Measurements from ENCODE around the gene ZDHHC21.

ZDHHC21 gene

DNA sequence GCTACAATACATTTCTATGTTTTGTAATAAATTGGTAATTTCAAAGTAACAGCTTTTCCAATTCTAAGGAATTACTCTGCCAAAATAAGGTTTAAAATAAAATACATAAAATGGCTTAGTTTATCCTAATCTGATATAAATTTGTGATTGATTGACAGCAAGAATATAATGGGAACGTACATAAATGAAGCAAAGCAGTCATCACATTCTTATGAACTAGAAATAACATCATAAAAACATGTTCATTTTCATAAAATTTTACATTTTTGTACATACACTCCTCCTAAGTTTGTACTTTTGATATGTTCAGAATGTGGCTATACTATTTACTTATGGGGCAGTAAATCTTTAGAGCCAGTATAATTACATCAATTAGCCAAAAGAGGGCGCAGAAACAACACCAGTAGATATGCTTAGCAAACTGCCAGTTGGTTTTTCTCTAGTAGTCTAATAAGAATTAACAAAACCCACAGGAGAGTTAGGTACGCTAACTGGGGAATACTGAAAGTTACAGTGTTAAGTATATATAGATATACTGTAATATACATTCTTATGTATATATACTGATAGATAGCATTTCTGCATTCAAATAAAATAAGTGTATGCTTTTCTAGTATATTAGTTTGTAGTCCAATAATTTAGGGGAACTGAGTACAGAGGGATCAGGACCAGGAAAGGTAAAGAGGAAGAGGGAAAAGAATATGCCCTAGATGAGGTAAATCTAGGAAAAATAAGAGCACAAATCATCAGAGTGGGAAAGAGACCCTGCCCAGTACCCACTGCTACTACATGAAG lies 76.8 kb downstream of the ZDHHC21 start:
- no peak for DNase-seq (ENCODE audit: low read depth in 2 of 2)

DNA sequence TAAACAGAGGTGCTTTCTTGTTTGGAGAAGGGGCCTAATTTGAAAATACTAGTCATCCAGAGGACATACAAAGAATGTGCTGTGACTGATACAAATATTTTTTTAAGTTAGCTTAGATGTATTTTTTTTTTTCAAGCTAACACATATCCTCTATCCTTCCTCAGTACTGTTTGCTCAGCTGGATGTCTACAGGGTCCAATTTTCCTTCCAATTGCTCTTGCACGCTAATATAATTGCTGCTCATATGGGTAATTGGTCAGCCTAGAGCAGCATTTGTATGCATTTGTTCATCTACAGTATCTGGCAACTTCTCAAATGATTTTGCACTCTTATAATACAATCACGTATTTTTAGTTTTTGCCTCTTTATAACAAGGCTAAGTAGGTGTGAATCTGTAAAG lies 84.7 kb downstream of the ZDHHC21 start:
- DNase-seq (ENCODE audit: low read depth in 2 of 2), result no peak

DNA sequence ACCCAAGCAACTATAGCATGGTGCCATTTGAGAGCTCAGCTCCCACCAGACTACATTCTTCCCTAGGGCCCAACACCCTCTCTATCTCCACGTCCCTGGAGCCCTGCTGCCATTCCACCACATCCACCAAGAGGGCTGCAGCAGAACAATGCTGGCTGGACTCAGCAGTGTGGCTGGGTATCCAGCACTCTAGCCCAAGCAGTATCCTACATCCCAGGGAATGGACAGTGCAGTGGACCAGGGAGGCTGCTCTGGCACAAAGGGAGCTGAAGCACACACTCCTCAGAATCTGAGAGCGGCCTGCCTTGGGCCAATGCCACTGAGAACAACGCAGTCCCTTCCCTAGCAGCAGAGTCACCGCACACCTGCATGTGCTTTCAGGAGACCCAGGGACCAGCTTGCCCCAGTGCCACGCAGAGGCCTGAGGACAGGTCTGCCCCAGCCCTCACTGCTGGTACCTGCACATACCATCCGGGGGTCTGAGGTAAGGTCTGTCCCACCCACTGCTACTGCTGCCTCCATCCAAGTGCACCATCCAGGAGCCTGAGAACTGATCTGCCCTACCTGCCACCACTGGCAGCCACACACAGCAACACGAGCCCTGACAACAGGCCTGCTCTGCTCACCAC lies 95.9 kb downstream of the ZDHHC21 start:
- DNase-seq (ENCODE audit: low read depth in 2 of 2), result no peak

DNA sequence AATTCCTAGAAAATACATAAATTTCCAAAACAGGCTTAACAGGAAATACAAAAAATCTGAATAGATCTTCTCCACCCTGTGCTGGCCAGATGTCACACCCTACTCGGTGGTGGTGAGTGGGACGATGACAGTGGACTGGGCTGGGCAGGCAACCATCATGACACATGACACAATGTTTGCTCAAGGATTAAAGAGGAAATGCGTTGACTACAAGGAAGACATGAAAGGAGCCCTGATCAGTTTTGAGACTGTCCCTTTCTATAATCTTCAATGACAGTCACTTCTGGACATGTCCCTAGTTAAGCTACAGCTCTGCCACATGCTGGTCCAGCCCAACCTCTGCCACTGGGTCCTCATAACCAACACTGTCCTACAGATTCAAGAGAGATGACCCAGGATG lies 99.8 kb downstream of the ZDHHC21 start:
- DNase-seq (ENCODE audit: low read depth in 2 of 2), result no peak

DNA sequence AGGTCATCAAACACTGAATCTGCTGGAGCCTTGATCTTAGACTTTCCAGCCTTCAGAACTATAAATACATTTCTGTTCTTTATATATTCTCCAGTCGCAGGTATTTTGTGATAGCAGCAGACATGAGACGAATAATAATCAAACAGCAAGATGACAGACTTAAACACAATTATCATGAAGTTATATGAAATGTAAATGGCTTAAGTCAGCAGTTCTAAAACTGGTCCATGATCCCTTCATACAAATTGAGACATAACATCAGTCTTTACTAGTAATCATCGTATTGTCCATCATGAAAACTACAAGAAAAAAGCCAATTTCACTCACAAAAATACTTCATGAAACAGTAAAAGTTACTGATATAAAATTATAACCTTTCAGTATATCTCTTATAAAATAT lies 101.8 kb downstream of the ZDHHC21 start:
- no peak for DNase-seq (ENCODE audit: low read depth in 2 of 2)

GRCh38 chr9:14585730-14586473 lies 107.3 kb downstream of the ZDHHC21 start:
- no peak for DNase-seq (ENCODE audit: low read depth in 2 of 2)

GRCh38 chr9:14584571-14584970 lies 108.7 kb downstream of the ZDHHC21 start:
- DNase-seq (ENCODE audit: low read depth in 2 of 2), result no peak

DNA sequence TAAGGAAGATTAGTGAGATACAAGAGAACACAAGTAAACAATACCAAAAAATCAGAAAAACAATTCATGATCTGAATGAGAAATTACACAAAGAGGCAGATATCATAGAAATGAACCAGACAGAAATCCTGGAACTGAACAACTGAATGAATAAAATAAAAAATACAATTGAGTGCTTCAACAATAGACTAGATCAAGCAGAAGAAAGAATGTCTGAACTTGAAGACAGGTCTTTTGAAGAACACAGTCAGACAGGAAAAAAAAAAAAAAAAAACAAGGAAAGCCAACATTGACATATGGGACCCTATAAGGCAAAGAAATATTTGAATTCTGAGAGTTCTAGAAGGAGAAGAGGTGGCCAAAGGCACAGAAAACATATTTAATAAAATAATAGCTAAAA lies 115.2 kb downstream of the ZDHHC21 start:
- no peak for DNase-seq (ENCODE audit: low read depth in 2 of 2)

GRCh38 chr9:14574173-14574572 lies 119.1 kb downstream of the ZDHHC21 start:
- DNase-seq (ENCODE audit: low read depth in 2 of 2), result no peak

- DNase-seq (ENCODE audit: low read depth in 2 of 2), result no peak
Observed at GRCh38 chr9:14573319-14573718, 119.9 kb downstream of the ZDHHC21 start.

- DNase-seq (ENCODE audit: low read depth in 2 of 2), result no peak
Observed at GRCh38 chr9:14565352-14566016, 127.7 kb downstream of the ZDHHC21 start.

DNA sequence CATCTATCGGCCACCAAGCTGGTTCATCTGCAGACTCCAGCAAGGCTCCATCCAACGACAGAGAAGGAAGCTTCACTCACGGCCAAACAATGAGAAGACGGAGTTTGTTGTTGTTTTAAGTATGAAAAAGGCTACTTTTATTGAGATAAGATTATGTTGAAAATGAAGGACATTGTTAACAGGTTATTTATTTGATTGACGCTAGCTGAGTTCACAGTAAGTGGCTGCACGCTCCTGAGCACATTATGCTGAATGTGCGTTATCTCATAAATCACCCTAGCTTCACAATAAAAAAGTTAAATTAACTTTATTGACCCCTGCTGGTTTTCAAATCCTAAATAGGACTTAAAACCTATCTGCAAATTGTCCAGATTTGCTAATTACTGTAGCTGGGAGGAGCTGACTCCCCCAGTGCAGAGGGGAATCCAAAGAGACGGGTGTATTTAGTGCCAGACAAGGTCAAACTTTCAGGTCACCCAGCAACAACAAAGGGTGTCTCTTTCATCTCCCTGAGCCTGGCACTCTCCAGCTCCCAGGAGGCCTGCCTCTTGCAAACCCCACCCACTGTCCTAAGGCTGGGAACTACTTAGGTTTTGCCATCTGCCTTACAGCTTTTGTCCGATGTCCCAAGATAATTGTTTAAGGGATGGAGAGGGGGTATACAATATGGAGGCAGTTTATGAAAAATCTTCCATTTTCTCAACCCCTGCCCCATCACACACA lies 129.2 kb downstream of the ZDHHC21 start:
- no peak for DNase-seq (ENCODE audit: low read depth in 2 of 2)

DNA sequence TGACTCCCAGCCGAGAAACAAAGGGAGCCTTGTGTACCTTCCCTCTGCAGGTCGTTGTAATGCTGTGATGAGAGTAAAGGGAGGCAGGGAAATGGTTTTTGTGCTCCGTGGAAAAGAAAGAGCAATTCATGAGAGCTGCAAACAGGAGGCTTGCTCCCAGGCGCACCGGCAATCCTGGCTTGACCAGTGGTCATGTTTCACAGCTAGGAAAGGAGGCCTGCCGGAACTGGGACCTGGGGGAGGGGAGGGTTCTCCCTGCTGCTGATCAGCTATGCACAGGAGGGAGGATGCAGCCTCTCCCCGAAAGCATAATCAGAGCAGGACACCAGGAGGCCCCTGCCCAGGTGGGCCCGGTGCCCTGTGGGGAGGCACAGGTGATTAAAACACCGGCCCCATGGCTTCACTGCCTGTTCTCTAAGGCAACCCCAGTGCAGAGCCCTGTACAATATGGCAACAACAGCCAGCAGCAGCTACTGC lies 131.3 kb downstream of the ZDHHC21 start:
- no peak for DNase-seq (ENCODE audit: low read depth in 2 of 2)
